Liver (tissue), 3 donors: ENCODE data around the gene HPRT1.

Experiments used
- ATF3 ChIP-seq: IDR thresholded peaks from 2 replicates; pipeline ENCODE4 v1.6.1; 2016; ENCODE audit warnings: antibody characterized with exemption
- EGR1 ChIP-seq, 2 donors: IDR thresholded peaks; 2 replicates each; pipeline ENCODE4 v1.6.1; 2016 to 2018; ENCODE audit warnings: antibody characterized with exemption in 2 of 2, low read depth in 2 of 2
- FOXA1 ChIP-seq: IDR thresholded peaks from 2 replicates; pipeline ENCODE4 v1.6.1; 2016; ENCODE audit warnings: antibody characterized with exemption
- GABPA ChIP-seq, 2 donors: IDR thresholded peaks in 1 of 2; conservative IDR thresholded peaks in 1 of 2; 2 replicates each; pipeline ENCODE4 v1.6.1; 2016; ENCODE audit warnings: antibody characterized with exemption in 2 of 2, mild to moderate bottlenecking in 1 of 2, moderate library complexity in 1 of 2
- HNF4A ChIP-seq, 2 donors: conservative IDR thresholded peaks; 2 replicates each; pipeline ENCODE4 v1.6.1; 2016; ENCODE audit warnings: antibody characterized with exemption in 2 of 2, mild to moderate bottlenecking in 2 of 2
- JUND ChIP-seq, 2 donors: IDR thresholded peaks; 2 replicates each; pipeline ENCODE4 v1.6.1; 2016; ENCODE audit warnings: antibody characterized with exemption in 2 of 2
- MAX ChIP-seq: IDR thresholded peaks from 2 replicates; pipeline ENCODE4 v1.6.1; 2016; ENCODE audit warnings: antibody characterized with exemption
- SP1 ChIP-seq: IDR thresholded peaks from 2 replicates; pipeline ENCODE4 v1.6.1; 2018; ENCODE audit warnings: antibody characterized with exemption, mild to moderate bottlenecking
- ZBTB33 ChIP-seq: IDR thresholded peaks from 2 replicates; pipeline ENCODE4 v1.6.1; 2016; ENCODE audit warnings: antibody characterized with exemption
- TF ChIP-seq, protein P1 (sequence below): fragments of 150-350 bp; IDR thresholded peaks from 2 replicates; pipeline ENCODE4 v1.5.1; 2017; ENCODE audit warnings: improper control_type of control experiment, low read depth, low read length; ENCODE audit not compliant: missing input control
- TF ChIP-seq, protein P2 (sequence below): IDR thresholded peaks from 2 replicates; pipeline ENCODE4 v1.6.1; 2016; ENCODE audit warnings: antibody characterized with exemption, mild to moderate bottlenecking
- donor health status: healthy.
- donor health status: healthy.

DNA sequence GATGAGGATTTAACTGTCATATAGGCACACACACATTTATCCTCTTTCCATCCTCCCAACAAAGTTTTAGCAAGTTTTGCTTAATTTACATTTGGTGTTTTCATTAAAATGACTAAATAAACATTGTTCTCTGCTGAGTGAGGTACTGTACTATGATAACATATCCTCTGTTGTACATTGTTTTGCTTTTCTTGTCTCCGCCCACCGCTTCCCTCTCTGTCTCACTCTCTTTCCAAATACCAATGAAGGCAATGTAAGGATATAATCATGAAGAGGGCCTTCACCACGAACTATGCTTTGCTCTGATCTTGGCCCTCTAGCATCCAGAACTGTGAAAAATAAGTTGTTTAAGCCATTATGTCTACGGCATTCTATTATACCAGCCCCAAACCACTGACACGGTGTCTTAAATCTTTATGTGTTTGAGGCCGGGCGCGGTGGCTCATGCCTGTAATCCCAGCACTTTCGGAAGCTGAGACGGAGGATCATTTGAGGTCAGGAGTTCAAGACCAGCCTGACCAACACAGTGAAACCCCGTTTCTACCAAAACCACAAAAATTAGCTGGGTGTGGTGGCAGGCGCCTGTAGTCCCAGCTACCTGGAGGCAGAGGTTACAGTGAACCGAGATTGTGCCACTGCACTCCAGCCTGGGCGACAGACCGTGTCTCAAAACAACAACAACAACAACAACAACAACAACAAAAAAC is 65.3 kb downstream of the HPRT1 start:
- no peak for TF ChIP-seq EGR1 (IDR thresholded peaks at IDR 0.05; ENCODE audit: low read depth in 2 of 2)
- TF ChIP-seq, protein P1, sequence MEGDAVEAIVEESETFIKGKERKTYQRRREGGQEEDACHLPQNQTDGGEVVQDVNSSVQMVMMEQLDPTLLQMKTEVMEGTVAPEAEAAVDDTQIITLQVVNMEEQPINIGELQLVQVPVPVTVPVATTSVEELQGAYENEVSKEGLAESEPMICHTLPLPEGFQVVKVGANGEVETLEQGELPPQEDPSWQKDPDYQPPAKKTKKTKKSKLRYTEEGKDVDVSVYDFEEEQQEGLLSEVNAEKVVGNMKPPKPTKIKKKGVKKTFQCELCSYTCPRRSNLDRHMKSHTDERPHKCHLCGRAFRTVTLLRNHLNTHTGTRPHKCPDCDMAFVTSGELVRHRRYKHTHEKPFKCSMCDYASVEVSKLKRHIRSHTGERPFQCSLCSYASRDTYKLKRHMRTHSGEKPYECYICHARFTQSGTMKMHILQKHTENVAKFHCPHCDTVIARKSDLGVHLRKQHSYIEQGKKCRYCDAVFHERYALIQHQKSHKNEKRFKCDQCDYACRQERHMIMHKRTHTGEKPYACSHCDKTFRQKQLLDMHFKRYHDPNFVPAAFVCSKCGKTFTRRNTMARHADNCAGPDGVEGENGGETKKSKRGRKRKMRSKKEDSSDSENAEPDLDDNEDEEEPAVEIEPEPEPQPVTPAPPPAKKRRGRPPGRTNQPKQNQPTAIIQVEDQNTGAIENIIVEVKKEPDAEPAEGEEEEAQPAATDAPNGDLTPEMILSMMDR = no peak
- no peak for TF ChIP-seq HNF4A (conservative IDR thresholded peaks at IDR 0.05)
- TF ChIP-seq GABPA (IDR thresholded peaks at IDR 0.05 in 1 of 2, conservative IDR thresholded peaks at IDR 0.05 in 1 of 2) = no peak
- TF ChIP-seq JUND (IDR thresholded peaks at IDR 0.05) = no peak
- TF ChIP-seq ZBTB33 = no peak
- TF ChIP-seq FOXA1 = no peak
- TF ChIP-seq, protein P2, sequence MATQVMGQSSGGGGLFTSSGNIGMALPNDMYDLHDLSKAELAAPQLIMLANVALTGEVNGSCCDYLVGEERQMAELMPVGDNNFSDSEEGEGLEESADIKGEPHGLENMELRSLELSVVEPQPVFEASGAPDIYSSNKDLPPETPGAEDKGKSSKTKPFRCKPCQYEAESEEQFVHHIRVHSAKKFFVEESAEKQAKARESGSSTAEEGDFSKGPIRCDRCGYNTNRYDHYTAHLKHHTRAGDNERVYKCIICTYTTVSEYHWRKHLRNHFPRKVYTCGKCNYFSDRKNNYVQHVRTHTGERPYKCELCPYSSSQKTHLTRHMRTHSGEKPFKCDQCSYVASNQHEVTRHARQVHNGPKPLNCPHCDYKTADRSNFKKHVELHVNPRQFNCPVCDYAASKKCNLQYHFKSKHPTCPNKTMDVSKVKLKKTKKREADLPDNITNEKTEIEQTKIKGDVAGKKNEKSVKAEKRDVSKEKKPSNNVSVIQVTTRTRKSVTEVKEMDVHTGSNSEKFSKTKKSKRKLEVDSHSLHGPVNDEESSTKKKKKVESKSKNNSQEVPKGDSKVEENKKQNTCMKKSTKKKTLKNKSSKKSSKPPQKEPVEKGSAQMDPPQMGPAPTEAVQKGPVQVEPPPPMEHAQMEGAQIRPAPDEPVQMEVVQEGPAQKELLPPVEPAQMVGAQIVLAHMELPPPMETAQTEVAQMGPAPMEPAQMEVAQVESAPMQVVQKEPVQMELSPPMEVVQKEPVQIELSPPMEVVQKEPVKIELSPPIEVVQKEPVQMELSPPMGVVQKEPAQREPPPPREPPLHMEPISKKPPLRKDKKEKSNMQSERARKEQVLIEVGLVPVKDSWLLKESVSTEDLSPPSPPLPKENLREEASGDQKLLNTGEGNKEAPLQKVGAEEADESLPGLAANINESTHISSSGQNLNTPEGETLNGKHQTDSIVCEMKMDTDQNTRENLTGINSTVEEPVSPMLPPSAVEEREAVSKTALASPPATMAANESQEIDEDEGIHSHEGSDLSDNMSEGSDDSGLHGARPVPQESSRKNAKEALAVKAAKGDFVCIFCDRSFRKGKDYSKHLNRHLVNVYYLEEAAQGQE = no peak
- TF ChIP-seq ATF3 = no peak
- no peak for TF ChIP-seq SP1
- TF ChIP-seq MAX = no peak
